Parathyroid adenoma (tissue), 2 donors: Measurements from ENCODE around the gene RBM4.

Source experiments
- H2AFZ ChIP-seq: fragments of 300-600 bp; sonication (generic); one replicate; pipeline ENCODE4 v1.7.0; 2017; ENCODE audit warnings: antibody characterized with exemption, mild to moderate bottlenecking
- H3K27ac ChIP-seq: fragments of 300-600 bp; sonication (generic); one replicate; pipeline ENCODE4 v1.7.0; 2017
- H3K27me3 ChIP-seq: fragments of 300-600 bp; sonication (generic); one replicate; pipeline ENCODE4 v1.7.0; 2017; ENCODE audit warnings: low read length; ENCODE audit not compliant: control insufficient read depth, insufficient read depth
- H3K36me3 ChIP-seq: fragments of 300-600 bp; sonication (generic); one replicate; pipeline ENCODE4 v1.7.0; 2017; ENCODE audit warnings: low read length; ENCODE audit not compliant: control insufficient read depth, insufficient read depth
- H3K4me1 ChIP-seq: fragments of 300-600 bp; sonication (generic); one replicate; pipeline ENCODE4 v1.7.0; 2017; ENCODE audit warnings: control low read depth
- H3K4me2 ChIP-seq: fragments of 300-600 bp; sonication (generic); one replicate; pipeline ENCODE4 v1.7.0; 2017; ENCODE audit warnings: low read length
- H3K4me3 ChIP-seq: fragments of 300-600 bp; sonication (generic); one replicate; pipeline ENCODE4 v1.7.0; 2017; ENCODE audit warnings: low read depth, low read length
- H3K79me2 ChIP-seq: fragments of 300-600 bp; sonication (generic); one replicate; pipeline ENCODE4 v1.7.0; 2017; ENCODE audit warnings: control low read depth
- H3K9ac ChIP-seq: fragments of 300-600 bp; sonication (generic); one replicate; pipeline ENCODE4 v1.7.0; 2017; ENCODE audit warnings: mild to moderate bottlenecking
- H3K9me3 ChIP-seq: fragments of 300-600 bp; sonication (generic); one replicate; pipeline ENCODE4 v1.7.0; 2017; ENCODE audit warnings: low read length; ENCODE audit not compliant: control insufficient read depth
- CTCF ChIP-seq: fragments of 300-600 bp; sonication (generic); IDR thresholded peaks from one replicate; pipeline ENCODE4 v1.7.0; 2017; ENCODE audit warnings: antibody characterized with exemption, mild to moderate bottlenecking
- donor health status: primary hyperparathyroidism.

The RBM4 gene

DNA sequence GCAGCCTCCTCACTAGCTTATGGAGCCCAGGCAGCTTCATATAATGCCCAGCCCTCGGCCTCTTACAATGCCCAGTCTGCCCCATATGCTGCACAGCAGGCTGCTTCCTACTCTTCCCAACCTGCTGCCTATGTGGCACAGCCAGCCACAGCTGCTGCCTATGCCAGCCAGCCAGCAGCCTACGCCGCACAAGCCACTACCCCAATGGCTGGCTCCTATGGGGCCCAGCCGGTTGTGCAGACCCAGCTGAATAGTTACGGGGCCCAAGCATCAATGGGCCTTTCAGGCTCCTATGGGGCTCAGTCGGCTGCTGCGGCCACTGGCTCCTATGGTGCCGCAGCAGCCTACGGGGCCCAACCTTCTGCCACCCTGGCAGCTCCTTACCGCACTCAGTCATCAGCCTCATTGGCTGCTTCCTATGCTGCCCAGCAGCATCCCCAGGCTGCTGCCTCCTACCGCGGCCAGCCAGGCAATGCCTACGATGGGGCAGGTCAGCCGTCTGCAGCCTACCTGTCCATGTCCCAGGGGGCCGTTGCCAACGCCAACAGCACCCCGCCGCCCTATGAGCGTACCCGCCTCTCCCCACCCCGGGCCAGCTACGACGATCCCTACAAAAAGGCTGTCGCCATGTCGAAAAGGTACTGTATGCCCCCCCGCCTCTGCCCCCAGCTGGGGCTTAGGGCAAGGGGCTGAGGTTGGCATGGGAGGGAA, 13.3 kb upstream of the RBM4 start:
- Histone ChIP-seq H2AFZ (no peak overlapping the region), H3K36me3 (no peaks in the 10 kb centered on the region), H3K4me1 (no peaks in the 10 kb centered on the region), H3K27me3 (no peaks in the 10 kb centered on the region), H3K4me3 (no peak overlapping the region), H3K27ac (no peak overlapping the region), H3K4me2 (no peak overlapping the region), H3K79me2 (peaks cover 40% of the 10 kb centered on the region), H3K9ac (no peak overlapping the region), H3K9me3 (no peaks in the 10 kb centered on the region)
- TF ChIP-seq CTCF: no peak

- Histone ChIP-seq H3K79me2 (peaks cover 36% of the 10 kb centered on the region), H3K9me3 (no peaks in the 10 kb centered on the region), H3K4me3 (no peak overlapping the region), H3K9ac (no peak overlapping the region), H3K4me1 (no peaks in the 10 kb centered on the region), H2AFZ (no peak overlapping the region), H3K27me3 (no peaks in the 10 kb centered on the region), H3K27ac (no peak overlapping the region), H3K4me2 (no peak overlapping the region), H3K36me3 (no peaks in the 10 kb centered on the region)
- no peak for TF ChIP-seq CTCF
Measured at GRCh38 chr11:66625752-66626149, 12.8 kb upstream of the RBM4 start.

DNA sequence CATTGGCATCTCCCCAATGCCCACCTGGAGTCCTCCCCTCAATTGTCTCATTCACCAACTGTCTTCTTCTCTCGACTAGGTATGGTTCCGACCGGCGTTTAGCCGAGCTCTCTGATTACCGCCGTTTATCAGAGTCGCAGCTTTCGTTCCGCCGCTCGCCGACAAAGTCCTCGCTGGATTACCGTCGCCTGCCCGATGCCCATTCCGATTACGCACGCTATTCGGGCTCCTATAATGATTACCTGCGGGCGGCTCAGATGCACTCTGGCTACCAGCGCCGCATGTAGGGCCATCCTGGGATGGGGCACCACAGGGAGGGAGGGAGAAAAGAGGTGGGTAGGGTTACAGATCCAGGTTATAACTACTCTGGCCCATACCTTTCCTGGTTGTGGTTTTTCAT, 12.1 kb upstream of the RBM4 start:
- Histone ChIP-seq H3K9me3 (no peaks in the 10 kb centered on the region), H3K4me1 (no peaks in the 10 kb centered on the region), H3K9ac (no peak overlapping the region), H3K4me3 (no peak overlapping the region), H2AFZ (no peak overlapping the region), H3K27ac (no peak overlapping the region), H3K27me3 (no peaks in the 10 kb centered on the region), H3K4me2 (no peak overlapping the region), H3K36me3 (no peaks in the 10 kb centered on the region), H3K79me2 (peaks cover 35% of the 10 kb centered on the region)
- TF ChIP-seq CTCF: no peak

- no peak for TF ChIP-seq CTCF
- no peak overlapping the region for H3K4me3 ChIP-seq
- H3K4me2 ChIP-seq: no peak overlapping the region
- H3K27me3 ChIP-seq: no peaks in the 10 kb centered on the region
- H3K9me3 ChIP-seq: no peaks in the 10 kb centered on the region
- H3K4me1 ChIP-seq: peaks cover 3% of the 10 kb centered on the region
- no peak overlapping the region for H3K27ac ChIP-seq
- H2AFZ ChIP-seq: no peak overlapping the region
- H3K79me2 ChIP-seq: peaks cover 35% of the 10 kb centered on the region
- H3K9ac ChIP-seq: no peak overlapping the region
- no peaks in the 10 kb centered on the region for H3K36me3 ChIP-seq
Measured at GRCh38 chr11:66626926-66627325, 11.6 kb upstream of the RBM4 start.

DNA sequence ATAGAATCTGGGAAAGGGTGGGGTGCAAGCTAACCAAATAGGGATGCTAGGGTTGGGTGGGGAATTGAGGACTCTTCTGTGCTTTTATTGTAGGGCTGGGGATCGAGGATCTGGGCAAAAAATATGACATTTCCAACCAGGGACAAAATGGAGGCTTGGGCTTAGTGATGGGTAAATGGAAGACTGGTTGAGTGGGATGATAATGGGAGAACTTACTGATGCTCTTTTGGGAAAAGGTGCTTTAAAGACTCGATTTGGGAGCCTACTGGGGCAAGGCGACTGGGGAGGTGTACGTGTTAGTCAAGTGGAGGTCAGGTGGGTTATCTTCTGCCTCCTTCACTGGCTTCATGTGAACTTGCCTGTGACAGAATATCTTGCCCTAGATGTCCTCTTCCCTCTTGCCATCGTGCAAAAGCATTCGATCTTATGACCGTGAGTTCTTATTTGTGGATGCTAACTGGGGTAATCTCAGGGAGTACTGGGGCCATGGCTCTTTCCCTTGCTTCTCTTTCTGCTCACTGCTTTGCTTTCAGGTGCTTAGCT, 10.4 kb upstream of the RBM4 start:
- Histone ChIP-seq H3K36me3 (no peaks in the 10 kb centered on the region), H3K79me2 (peaks cover 35% of the 10 kb centered on the region), H3K4me3 (no peak overlapping the region), H3K9me3 (no peaks in the 10 kb centered on the region), H3K27ac (no peak overlapping the region), H3K4me1 (peaks cover 4% of the 10 kb centered on the region), H2AFZ (no peak overlapping the region), H3K4me2 (no peak overlapping the region), H3K9ac (no peak overlapping the region), H3K27me3 (no peaks in the 10 kb centered on the region)
- no peak for TF ChIP-seq CTCF
